PC-9 (cell line): Measurements from ENCODE around the gene CDC42.
"Not testable (repeated sequence)": the region's sequence is repeated elsewhere in the genome, so short reads cannot be mapped to it uniquely, and the experiment has no call there.

Experiments
- CTCF ChIP-seq: fragments of 200-600 bp; sonication (generic); conservative IDR thresholded peaks from 2 replicates; pipeline ENCODE4 v1.6.1; 2017; ENCODE audit warnings: mixed run types, antibody characterized with exemption, mild to moderate bottlenecking, moderate library complexity
- EZH2 ChIP-seq: fragments of 200-600 bp; sonication (generic); IDR thresholded peaks from 2 replicates; pipeline ENCODE4 v1.8.0; 2017; ENCODE audit warnings: antibody characterized with exemption, low read depth

- TF ChIP-seq EZH2, result not testable (repeated sequence)
- peak; percentile 48 for TF ChIP-seq CTCF
Observed at GRCh38 chr1:22005261-22006149, 47.0 kb upstream of the CDC42 start.
